HPDE6-E6E7 (cell line): ENCODE data around the gene FOXP4.
A peak's percentile ranks its signal among the peaks of the same experiment; 100 is the strongest.

ENCODE experiments used
- DNase-seq: peaks from one replicate; pipeline ENCODE4 v3.0.0; 2011; ENCODE audit warnings: missing footprints; ENCODE audit errors: extremely low spot score

FOXP4 gene

DNA sequence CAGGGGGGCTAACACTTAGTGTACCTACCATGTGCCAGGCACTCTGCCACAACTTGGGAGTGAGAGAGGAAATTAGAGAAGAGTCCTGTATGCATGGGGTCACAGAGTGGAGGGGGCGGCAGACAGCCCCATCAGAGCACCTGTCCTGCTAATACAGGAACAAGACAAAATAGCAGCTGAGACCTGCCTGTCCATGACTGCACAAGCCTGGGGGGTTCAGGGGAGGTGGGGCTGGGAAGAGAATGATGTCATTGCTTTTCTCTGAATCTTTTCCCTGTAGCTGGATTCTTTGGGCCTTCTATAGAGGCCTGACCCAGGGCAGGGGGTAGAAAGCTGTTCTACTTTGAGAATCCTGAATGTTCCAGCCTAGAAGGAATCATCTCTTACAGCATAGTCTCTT lies 37.4 kb downstream of the FOXP4 start:
- DNase-seq = no peak

DNA sequence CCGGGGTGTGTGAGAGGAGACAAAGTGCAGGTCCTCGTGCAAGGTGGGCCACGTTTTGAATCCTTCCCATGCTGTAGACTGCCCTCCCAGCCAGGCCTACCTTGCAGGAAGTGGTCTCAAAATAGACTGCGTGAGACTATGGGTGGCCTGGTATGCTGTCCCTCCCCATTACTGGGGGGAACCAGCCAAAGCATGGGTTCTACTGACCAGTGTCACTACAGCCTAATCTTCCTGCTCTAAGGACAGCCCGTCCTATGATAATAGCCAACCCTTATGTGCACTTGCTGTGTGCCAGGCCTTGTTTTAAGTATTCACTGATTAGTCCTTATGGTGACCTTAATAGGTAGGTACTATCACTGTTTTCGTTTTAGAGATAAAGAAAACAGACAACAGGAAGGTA lies 38.0 kb downstream of the FOXP4 start:
- no peak for DNase-seq

GRCh38 chr6:41584668-41585205 lies 38.6 kb downstream of the FOXP4 start:
- no peak for DNase-seq

DNA sequence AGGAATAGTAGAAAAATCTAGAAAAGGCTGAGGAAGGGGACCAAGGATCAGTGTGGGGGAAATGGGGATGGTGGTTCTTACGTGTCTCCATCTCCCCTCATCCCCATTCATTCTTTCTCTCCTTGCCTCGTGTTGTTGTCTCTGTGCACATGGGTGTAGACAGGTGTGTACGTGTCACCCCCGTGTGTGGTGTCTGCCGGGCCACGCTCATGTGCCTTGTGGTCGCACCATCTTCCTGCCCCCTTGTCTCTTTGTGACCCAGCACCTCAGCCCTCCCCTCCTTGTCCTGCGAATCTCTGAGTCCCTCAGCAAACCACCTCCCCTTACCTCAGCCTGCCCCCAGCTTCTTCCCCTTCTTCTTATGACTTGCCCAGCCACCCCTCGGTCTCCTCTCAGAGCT lies 39.4 kb downstream of the FOXP4 start:
- DNase-seq = no peak

GRCh38 chr6:41586252-41587007 lies 40.2 kb downstream of the FOXP4 start:
- DNase-seq = no peak

DNA sequence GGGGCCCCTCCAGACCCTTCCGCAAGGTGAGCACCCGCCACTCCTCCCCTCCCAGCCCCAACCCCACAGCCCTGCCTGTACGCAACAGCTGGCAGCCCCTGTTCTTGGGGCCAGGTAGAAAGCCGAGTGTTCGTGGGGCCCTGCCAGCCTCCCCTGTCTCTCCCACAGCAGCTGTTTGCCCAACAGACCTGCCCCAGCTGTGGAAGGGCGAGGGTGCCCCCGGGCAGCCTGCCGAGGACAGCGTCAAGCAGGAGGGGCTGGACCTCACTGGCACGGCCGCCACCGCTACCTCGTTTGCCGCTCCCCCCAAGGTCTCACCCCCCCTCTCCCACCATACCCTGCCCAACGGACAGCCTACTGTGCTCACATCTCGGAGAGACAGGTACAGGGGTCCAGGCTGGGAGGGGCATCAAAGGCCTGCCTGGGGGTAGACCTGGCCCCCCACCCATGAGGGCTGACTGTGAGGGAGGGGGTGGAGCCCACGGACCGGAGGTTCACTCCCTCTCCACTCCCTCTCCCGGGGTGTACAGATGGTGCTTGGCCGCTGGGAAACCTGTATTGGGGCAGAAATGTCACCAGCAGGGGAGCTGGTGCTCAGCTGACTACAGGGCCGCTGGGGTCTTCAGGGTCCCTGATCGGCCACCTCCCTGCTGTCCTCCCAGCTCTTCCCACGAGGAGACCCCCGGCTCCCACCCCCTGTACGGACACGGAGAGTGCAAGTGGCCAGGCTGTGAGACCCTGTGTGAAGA lies 41.1 kb downstream of the FOXP4 start:
- no peak for DNase-seq

- DNase-seq = no peak
These were observed 41.9 kb downstream of the FOXP4 start for GRCh38 chr6:41588111-41588510.

GRCh38 chr6:41589223-41589622 lies 43.0 kb downstream of the FOXP4 start:
- no peak for DNase-seq

GRCh38 chr6:41589636-41590622 lies 43.7 kb downstream of the FOXP4 start:
- DNase-seq = no peak

DNA sequence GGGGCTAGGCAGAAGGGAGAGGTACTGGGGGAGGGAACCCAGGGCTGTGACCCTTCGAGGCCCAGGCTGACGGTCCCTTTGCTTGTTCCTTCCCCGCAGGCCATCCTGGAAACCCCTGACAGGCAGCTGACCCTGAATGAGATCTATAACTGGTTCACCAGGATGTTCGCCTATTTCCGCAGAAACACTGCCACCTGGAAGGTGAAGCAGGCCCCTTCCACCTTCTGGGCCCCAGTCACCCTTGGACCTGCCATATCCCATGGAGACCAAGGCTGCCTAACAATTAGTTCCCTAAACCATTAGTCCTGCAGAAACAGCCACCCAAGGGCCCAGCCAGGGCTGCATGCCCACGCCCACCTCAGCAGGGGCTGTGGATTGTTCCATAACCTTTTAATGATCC lies 44.9 kb downstream of the FOXP4 start:
- no peak for DNase-seq

GRCh38 chr6:41591859-41592502 lies 45.8 kb downstream of the FOXP4 start:
- peak; percentile 78 for DNase-seq

- no peak for DNase-seq
These were observed 47.2 kb downstream of the FOXP4 start for GRCh38 chr6:41593406-41593805.

GRCh38 chr6:41593839-41594238 lies 47.7 kb downstream of the FOXP4 start:
- no peak for DNase-seq

DNA sequence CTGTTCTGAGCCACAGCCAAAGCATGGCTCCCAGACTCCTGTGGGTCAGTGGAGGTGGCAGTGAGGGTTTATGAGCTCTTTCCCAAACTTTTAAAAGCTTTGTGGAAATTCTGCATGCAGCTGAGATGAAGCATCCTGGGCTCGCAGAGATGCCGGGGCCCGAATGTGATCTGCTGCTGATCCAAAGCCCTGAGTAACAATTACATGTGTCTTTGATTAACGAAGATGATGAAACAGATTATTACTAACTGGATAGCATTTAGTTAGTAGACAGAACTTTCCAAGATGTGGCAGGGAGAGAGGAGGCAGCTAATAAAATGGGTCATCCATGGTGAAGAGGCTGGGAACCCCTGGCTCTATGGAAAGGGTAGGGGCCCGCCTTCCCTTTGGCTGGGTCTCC lies 48.1 kb downstream of the FOXP4 start:
- no peak for DNase-seq

DNA sequence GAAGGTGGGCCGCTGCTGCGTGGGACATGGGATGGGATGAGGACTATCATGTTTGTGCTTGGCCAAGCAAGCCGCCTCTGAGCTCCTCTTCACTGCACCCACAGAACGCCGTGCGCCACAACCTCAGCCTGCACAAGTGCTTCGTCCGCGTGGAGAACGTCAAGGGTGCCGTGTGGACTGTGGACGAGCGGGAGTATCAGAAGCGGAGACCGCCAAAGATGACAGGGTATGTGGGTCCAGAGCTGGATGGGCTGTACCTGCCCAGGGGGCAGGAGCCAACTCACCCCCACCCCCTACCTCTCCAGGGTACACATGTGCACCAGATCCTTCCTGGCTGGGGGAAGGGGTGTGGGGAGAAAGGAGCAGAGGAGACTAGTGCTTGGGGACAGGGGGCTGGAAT lies 48.6 kb downstream of the FOXP4 start:
- DNase-seq = no peak

- no peak for DNase-seq
These were observed 49.0 kb downstream of the FOXP4 start for GRCh38 chr6:41595166-41595565.

DNA sequence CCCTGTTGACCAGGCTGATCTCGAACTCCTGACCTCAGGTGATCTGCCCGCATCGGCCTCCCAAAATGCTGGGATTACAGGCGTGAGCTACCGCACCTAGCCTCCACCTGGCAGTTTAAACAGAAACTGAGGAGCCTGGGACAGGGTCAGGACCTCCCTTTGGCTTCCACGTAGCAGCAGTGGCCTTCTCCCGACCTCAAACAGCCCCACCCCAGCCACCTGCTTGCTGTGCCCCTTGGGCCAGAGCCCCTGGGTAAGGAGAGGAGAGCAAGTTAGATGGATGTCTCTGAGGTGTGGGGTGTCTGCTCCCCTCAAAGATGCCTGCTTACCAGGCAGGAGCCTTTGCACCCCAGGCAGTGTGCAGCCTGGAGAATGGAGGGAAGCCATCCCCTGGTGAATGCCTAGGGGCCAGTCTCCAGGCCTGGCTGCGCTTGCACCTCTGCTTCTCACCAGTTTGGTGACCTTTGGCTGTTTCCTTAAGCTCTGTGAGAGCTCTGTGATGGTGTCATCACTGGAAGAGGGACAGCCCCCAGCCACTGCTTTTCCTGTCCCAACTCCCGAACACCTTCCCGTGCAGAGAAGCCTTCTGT lies 50.0 kb downstream of the FOXP4 start:
- no peak for DNase-seq

DNA sequence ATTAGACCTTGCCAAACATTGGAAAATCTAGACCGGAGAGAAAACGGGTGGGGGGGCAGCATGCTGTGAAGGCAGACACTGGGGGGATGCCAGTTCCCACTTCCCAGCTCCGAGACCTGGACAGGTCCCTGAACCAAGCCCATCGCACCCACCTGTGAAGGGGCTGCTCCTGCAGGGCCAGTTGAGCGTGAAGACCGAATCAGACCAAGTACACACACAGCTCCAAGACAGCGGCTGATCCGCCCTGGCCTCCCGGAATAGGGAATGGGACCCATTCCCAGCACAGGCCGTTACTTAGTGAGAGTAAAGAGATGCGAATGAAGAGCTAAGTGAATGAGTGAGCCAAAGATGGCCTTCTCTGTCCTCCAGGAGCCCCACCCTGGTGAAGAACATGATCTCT lies 50.6 kb downstream of the FOXP4 start:
- DNase-seq = no peak

DNA sequence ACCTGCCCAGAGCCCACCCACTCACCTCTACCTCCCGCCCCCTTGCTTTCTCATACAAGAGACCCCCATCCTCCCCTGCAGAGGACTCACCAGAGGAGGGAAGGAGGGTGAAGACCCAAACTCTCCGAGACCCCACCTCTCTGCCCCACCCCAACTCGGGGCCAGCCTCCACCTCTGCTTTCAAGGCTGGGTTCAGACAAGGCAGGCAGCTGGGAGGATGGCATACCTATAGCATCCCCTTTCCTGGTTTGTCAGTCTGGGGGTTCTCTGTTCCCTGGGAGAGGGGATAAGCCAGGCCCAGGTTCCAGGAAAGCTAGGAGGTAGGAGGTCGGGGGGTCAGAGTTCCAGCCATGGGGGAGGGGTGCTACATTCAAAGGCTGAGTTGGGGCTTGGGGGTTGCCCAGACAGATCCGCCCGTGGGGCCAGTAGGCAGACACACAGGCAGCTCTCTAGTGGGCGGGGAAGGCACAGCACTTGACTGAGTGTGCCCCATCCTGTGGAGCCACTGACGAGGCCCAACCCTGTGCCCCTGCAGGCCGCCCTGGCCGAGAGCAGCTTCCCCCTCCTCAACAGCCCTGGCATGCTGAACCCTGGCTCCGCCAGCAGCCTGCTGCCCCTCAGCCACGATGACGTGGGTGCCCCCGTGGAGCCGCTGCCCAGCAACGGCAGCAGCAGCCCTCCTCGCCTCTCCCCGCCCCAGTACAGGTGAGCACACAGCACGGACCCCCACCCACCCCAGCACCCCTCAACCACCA lies 51.2 kb downstream of the FOXP4 start:
- DNase-seq = no peak

DNA sequence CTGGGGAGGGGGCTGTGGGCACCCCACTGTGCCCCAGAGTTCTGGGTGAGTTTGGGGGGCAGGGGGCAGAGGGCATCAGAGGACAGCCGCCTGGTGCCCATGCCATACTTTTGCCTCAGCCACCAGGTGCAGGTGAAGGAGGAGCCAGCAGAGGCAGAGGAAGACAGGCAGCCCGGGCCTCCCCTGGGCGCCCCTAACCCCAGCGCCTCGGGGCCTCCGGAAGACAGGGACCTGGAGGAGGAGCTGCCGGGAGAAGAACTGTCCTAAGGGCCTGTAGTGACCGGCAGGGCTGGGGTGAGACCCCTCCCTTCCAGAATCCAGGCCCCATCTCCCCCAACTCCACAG lies 52.5 kb downstream of the FOXP4 start:
- no peak for DNase-seq
